COR-L47 (cell line): ENCODE measurements around the gene MGAT2.
"Not testable (repeated sequence)": the region's sequence is repeated elsewhere in the genome, so short reads cannot be mapped to it uniquely, and the experiment has no call there.

Experiments
- DNase-seq: peaks from one replicate; lab custom pipeline; 2025; lab: John Stamatoyannopoulos, UW

MGAT2 gene

DNA sequence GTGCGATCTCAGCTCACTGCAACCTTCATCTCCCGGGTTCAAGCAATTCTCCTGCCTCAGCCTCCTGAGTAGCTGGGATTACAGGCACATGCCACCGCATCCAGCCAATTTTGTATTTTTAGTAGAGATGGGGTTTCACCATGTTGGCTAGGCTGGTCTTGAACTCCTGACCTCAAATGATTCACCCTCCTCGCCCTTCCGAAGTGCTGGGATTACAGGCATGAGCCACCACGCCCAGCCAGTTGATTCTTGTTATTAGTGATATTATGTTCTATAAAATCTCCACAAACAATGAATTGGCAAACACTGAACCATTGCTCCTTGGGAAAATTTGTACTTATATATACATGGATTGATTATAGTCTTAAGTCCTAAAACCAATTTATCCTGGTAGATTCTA, 36.9 kb downstream of the MGAT2 start:
- DNase-seq: not testable (repeated sequence)

GRCh38 chr14:49659526-49660455, 39.2 kb downstream of the MGAT2 start:
- DNase-seq: no peak

GRCh38 chr14:49670475-49670874, 49.9 kb downstream of the MGAT2 start:
- no peak for DNase-seq
